Breast epithelium (tissue), 3 donors: ENCODE results near the gene NEURL3.

Experiments used
- CTCF ChIP-seq, 3 donors: fragments of 450-650 bp; IDR thresholded peaks; one replicate each; pipeline ENCODE4 v1.5.1; 2016 to 2017; ENCODE audit warnings: antibody characterized with exemption in 3 of 3, mild to moderate bottlenecking in 3 of 3, moderate library complexity in 3 of 3
- POLR2A ChIP-seq: fragments of 450-650 bp; IDR thresholded peaks from one replicate; pipeline ENCODE4 v1.6.1; 2016; ENCODE audit warnings: antibody characterized with exemption, mild to moderate bottlenecking, moderate library complexity
- POLR2AphosphoS5 ChIP-seq, 3 donors: sonication (generic); formaldehyde crosslinking; IDR thresholded peaks; one replicate each; pipeline ENCODE4 v1.6.1; 2017; ENCODE audit warnings: antibody characterized with exemption in 3 of 3

- TF ChIP-seq CTCF (IDR thresholded peaks at IDR 0.05) (no peak), POLR2A (no peak), POLR2AphosphoS5 (IDR thresholded peaks at IDR 0.05) (no peak)
Observed at GRCh38 chr2:96550787-96551604, 45.8 kb upstream of the NEURL3 start.
